Omental fat pad (tissue), 4 donors: ENCODE measurements around the gene NEMP1. TPM values are rescaled to one million over a fixed set of nuclear protein-coding genes. Genes with fewer than 3 reads are reported as not detected.
"Not testable (repeated sequence)": the region's sequence is repeated elsewhere in the genome, so short reads cannot be mapped to it uniquely, and the experiment has no call there.

Experiments used
- ATAC-seq: fragments of 150-250 bp; one replicate; pipeline ENCODE4 v1.9.1; 2016; ENCODE audit warnings: mild to moderate bottlenecking, moderate library complexity; ENCODE audit not compliant: low FRiP score
- DNase-seq: peaks from one replicate; pipeline ENCODE4 v3.0.0-alpha.2; 2019; ENCODE audit warnings: low spot score
- CTCF ChIP-seq, 3 donors: fragments of 450-650 bp; IDR thresholded peaks; one replicate each; pipeline ENCODE4 v1.5.1; 2016 to 2017; ENCODE audit warnings: antibody characterized with exemption in 3 of 3, mild to moderate bottlenecking in 3 of 3, moderate library complexity in 2 of 3
- total RNA-seq, 4 donors: library from RNA; depleted of rRNA; stranded (reverse); fragments of >200 nt; gene quantifications; one replicate each; pipeline ENCODE4 v1.1.0, GENCODE V29; 2016

NEMP1 gene
- total RNA-seq, 4 donors from 2014 or later: 4.6 to 9.8 (median 5.9) TPM

- ATAC-seq: no peak
- no peak for TF ChIP-seq CTCF (IDR thresholded peaks at IDR 0.05)
- no peak for DNase-seq
Observed at GRCh38 chr12:57025196-57025595, 53.4 kb downstream of the NEMP1 start.

GRCh38 chr12:57022324-57022723 lies 56.3 kb downstream of the NEMP1 start:
- ATAC-seq, DNase-seq: not testable (repeated sequence)

DNA sequence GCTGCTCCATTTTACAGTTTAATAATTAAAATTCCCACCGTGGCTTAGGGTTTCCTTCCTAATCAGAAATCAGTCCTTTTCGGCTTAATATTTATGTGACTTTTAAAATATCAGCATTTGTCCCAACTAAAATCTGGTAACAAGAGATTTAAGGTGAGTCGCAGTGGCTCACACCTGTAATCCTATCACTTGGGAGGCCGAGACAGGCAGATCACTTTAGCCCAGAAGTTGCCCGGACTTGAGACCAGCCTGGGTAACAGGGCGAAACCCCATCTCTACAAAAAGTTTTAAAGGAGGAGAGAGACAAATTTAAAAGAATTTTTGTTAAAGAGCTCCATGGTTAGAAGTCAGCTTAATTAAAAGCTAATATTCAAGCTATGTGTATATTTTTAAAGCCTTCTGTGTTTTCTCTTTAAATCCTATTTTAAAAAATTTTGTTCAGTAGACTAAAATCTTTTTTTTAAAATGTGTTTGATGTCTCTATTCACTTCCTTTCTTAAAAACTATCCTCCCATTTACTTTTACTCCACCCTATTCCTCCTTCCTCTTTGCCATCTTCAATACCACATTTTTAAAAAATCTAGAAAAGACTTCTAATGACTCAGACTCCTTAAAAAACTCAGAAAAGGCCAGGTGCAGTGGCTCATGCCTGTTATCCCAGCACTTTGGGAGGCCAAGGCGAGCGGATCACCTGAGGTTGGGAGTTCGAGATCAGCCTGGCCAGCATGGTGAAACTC lies 58.4 kb downstream of the NEMP1 start:
- TF ChIP-seq CTCF (IDR thresholded peaks at IDR 0.05): no peak
- DNase-seq (no peak), ATAC-seq (no peak)

DNA sequence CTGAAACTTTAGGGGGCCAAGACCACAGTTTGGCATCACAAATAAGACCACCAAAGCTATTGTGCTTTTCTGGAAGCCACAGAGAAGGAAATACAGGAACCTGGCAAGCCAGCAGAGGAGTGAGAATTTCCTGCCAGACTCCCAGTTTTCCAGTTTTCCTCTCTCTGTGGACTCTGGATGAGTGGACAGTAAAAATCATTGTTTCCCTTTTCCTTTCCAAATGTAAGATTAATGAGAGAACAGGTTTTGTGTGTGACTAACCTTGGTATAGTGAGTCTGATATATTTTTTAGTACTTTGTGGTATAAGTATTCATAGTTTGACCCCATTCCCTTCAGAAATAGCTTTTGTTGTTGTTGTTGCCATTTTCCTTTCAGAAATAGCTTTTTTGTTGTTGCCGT lies 59.7 kb downstream of the NEMP1 start:
- no peak for TF ChIP-seq CTCF (IDR thresholded peaks at IDR 0.05)
- ATAC-seq (no peak), DNase-seq (no peak)

- not testable (repeated sequence) for ATAC-seq, DNase-seq
Observed at GRCh38 chr12:57018353-57018752, 60.2 kb downstream of the NEMP1 start.

DNA sequence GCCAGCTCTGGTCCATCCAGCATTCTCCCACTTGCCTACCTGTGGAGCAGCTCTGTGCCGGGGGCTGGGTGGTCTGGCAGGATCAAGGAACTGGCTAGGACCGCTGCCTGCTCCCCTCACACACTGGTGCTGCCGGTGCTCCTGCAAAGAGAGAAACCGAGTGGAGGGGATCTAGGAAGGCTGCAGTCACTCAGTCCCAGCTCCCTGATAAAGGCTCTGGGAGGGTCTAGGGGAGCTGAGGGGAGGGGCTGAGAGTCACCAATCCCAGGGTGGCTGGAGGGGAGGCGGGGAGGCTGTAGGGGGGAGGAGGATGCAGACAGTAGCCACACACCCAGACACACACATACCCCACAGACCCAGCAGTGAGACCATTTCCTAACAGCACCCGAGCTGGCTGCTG lies 62.2 kb downstream of the NEMP1 start, which contains the start of gene TAC3:
TAC3 (minus strand) TSS at position 182 of the 400 bp plus-strand sequence. CDS start 732 bp downstream, outside the sequence.
- no peak for DNase-seq
- TF ChIP-seq CTCF (IDR thresholded peaks at IDR 0.05): no peak
- ATAC-seq: no peak

GRCh38 chr12:57012600-57013465 lies 65.8 kb downstream of the NEMP1 start:
- ATAC-seq (no peak), DNase-seq (no peak)
- TF ChIP-seq CTCF (IDR thresholded peaks at IDR 0.05): no peak
